Natural killer cell treated with Interleukin-12 subunit alpha and Interleukin-12 subunit beta and Interleukin-15 and Interleukin-18, amount 100 ng/mL, for 72 hours (primary cell): ENCODE measurements around the gene UBASH3A. TPM values are rescaled to one million over a fixed set of nuclear protein-coding genes. Genes with fewer than 3 reads are reported as not detected.
"Not testable (repeated sequence)": the region's sequence is repeated elsewhere in the genome, so short reads cannot be mapped to it uniquely, and the experiment has no call there.

Source experiments
- ATAC-seq, 2 donors: fragments of 150-1000 bp; cut with Tn5 transposase in 1 of 2; sonication (Bioruptor Pico), chemical (Tn5 transposase) in 1 of 2; 2 replicates each; pipeline ENCODE4 v1.10.0; 2021
- DNase-seq: peaks from one replicate; pipeline ENCODE4 v3.0.0; 2022; ENCODE audit warnings: low spot score
- H3K27ac Mint-ChIP-seq, 2 donors: 1 replicate in 1 of 2; 2 replicates in 1 of 2; pipeline ENCODE4 v1.8.0; 2022; ENCODE audit warnings: mixed read lengths in 2 of 2, mild to moderate bottlenecking in 1 of 2, moderate library complexity in 1 of 2
- H3K27me3 Mint-ChIP-seq, 2 donors: 1 replicate in 1 of 2; 2 replicates in 1 of 2; pipeline ENCODE4 v1.8.0; 2022; ENCODE audit warnings: mixed read lengths in 2 of 2
- H3K36me3 Mint-ChIP-seq: one replicate; pipeline ENCODE4 v1.8.0; 2022; ENCODE audit warnings: mixed read lengths
- H3K4me1 Mint-ChIP-seq, 2 donors: 1 replicate in 1 of 2; 2 replicates in 1 of 2; pipeline ENCODE4 v1.8.0; 2022; ENCODE audit warnings: low read depth in 2 of 2, mixed read lengths in 2 of 2, mild to moderate bottlenecking in 1 of 2
- H3K4me3 Mint-ChIP-seq: one replicate; pipeline ENCODE4 v1.8.0; 2022; ENCODE audit warnings: mixed read lengths
- H3K9me3 Mint-ChIP-seq: 2 replicates; pipeline ENCODE4 v1.8.0; 2022; ENCODE audit warnings: mixed read lengths
- total RNA-seq, 2 donors: library from RNA; stranded (reverse); gene quantifications; one replicate each; pipeline ENCODE4 v1.2.3, GENCODE V29; 2022

UBASH3A gene
- total RNA-seq, 2 donors from 2014 or later: 1.7 to 9.2 TPM

GRCh38 chr21:42461185-42461520 lies 57.5 kb downstream of the UBASH3A start:
- peaks cover 6 to 12% of the 10 kb centered on the region in 2 donors for H3K27me3 Mint-ChIP-seq
- H3K4me3 Mint-ChIP-seq: no peak overlapping the region
- no peaks in the 10 kb centered on the region for H3K9me3 Mint-ChIP-seq
- DNase-seq (no peak), ATAC-seq (no peak)
- H3K27ac Mint-ChIP-seq: no peak overlapping the region
- H3K36me3 Mint-ChIP-seq: no peaks in the 10 kb centered on the region
- H3K4me1 Mint-ChIP-seq: peaks cover 24 to 31% of the 10 kb centered on the region in 2 donors

- Mint-ChIP-seq H3K4me1 (peaks cover 28 to 36% of the 10 kb centered on the region in 2 donors), H3K4me3 (no peak overlapping the region), H3K9me3 (no peaks in the 10 kb centered on the region), H3K27ac (no peak overlapping the region), H3K27me3 (peaks cover 9 to 11% of the 10 kb centered on the region in 2 donors), H3K36me3 (no peaks in the 10 kb centered on the region)
- DNase-seq (peak; percentile 47), ATAC-seq (no peak)
Observed at GRCh38 chr21:42461881-42462877, 58.5 kb downstream of the UBASH3A start.

GRCh38 chr21:42463861-42464515 lies 60.3 kb downstream of the UBASH3A start:
- H3K4me1 Mint-ChIP-seq: peaks cover 33 to 42% of the 10 kb centered on the region in 2 donors
- ATAC-seq: peak; percentile 78 to 84

GRCh38 chr21:42465008-42465802 lies 61.5 kb downstream of the UBASH3A start:
- H3K4me1 Mint-ChIP-seq: peaks cover 33 to 42% of the 10 kb centered on the region in 2 donors
- H3K9me3 Mint-ChIP-seq: no peaks in the 10 kb centered on the region
- peak overlapping the region; percentile 21 to 58 for H3K27ac Mint-ChIP-seq
- DNase-seq (no peak), ATAC-seq (peak in 1 of 2 donors; percentile 40)
- peaks cover 13 to 18% of the 10 kb centered on the region in 2 donors for H3K27me3 Mint-ChIP-seq
- no peaks in the 10 kb centered on the region for H3K36me3 Mint-ChIP-seq
- peak overlapping the region; percentile 55 for H3K4me3 Mint-ChIP-seq

More at GRCh38 chr21:42463861-42464515, 60.3 kb downstream of the UBASH3A start:
- Mint-ChIP-seq H3K9me3 (no peaks in the 10 kb centered on the region), H3K27ac (peak overlapping the region; percentile 58 to 65), H3K4me3 (peak overlapping the region; percentile 59), H3K36me3 (no peaks in the 10 kb centered on the region), H3K27me3 (peaks cover 13 to 18% of the 10 kb centered on the region in 2 donors)
- peak; percentile 64 for DNase-seq

GRCh38 chr21:42465803-42466127 lies 62.1 kb downstream of the UBASH3A start:
- peak; percentile 18 for DNase-seq
- Mint-ChIP-seq H3K4me1 (peaks cover 33 to 42% of the 10 kb centered on the region in 2 donors), H3K27ac (no peak overlapping the region), H3K4me3 (peak overlapping the region; percentile 55), H3K36me3 (no peaks in the 10 kb centered on the region), H3K27me3 (peaks cover 13 to 18% of the 10 kb centered on the region in 2 donors), H3K9me3 (no peaks in the 10 kb centered on the region)
- no peak for ATAC-seq

GRCh38 chr21:42466700-42467099 lies 63.0 kb downstream of the UBASH3A start:
- H3K4me1 Mint-ChIP-seq: peaks cover 33 to 42% of the 10 kb centered on the region in 2 donors
- ATAC-seq: no peak

GRCh38 chr21:42467140-42467983 lies 63.7 kb downstream of the UBASH3A start:
- Mint-ChIP-seq H3K27me3 (peaks cover 10 to 12% of the 10 kb centered on the region in 2 donors), H3K9me3 (no peaks in the 10 kb centered on the region), H3K27ac (no peak overlapping the region), H3K4me3 (peak overlapping the region; percentile 1), H3K4me1 (peaks cover 33 to 42% of the 10 kb centered on the region in 2 donors), H3K36me3 (no peaks in the 10 kb centered on the region)
- peak; percentile 46 for ATAC-seq
- DNase-seq: peak; percentile 41

More at GRCh38 chr21:42466700-42467099, 63.0 kb downstream of the UBASH3A start:
- no peaks in the 10 kb centered on the region for H3K9me3 Mint-ChIP-seq
- peak; percentile 18 for DNase-seq
- H3K36me3 Mint-ChIP-seq: no peaks in the 10 kb centered on the region
- H3K4me3 Mint-ChIP-seq: peak overlapping the region; percentile 1
- peaks cover 10 to 12% of the 10 kb centered on the region in 2 donors for H3K27me3 Mint-ChIP-seq
- no peak overlapping the region for H3K27ac Mint-ChIP-seq

- no peak overlapping the region for H3K27ac Mint-ChIP-seq
- H3K4me1 Mint-ChIP-seq: peaks cover 30 to 35% of the 10 kb centered on the region in 2 donors
- H3K36me3 Mint-ChIP-seq: no peaks in the 10 kb centered on the region
Observed at GRCh38 chr21:42468491-42469131, 64.9 kb downstream of the UBASH3A start.

GRCh38 chr21:42469272-42469671 lies 65.6 kb downstream of the UBASH3A start:
- peak; percentile 16 for DNase-seq
- Mint-ChIP-seq H3K36me3 (no peaks in the 10 kb centered on the region), H3K27ac (no peak overlapping the region), H3K27me3 (peaks cover 14 to 16% of the 10 kb centered on the region in 2 donors), H3K4me1 (peaks cover 24 to 29% of the 10 kb centered on the region in 2 donors), H3K9me3 (no peaks in the 10 kb centered on the region), H3K4me3 (no peak overlapping the region)
- no peak for ATAC-seq

More at GRCh38 chr21:42468491-42469131, 64.9 kb downstream of the UBASH3A start:
- peaks cover 10 to 12% of the 10 kb centered on the region in 2 donors for H3K27me3 Mint-ChIP-seq
- H3K9me3 Mint-ChIP-seq: no peaks in the 10 kb centered on the region
- H3K4me3 Mint-ChIP-seq: no peak overlapping the region
- DNase-seq (no peak), ATAC-seq (no peak)

GRCh38 chr21:42469726-42470125 lies 66.0 kb downstream of the UBASH3A start:
- not testable (repeated sequence) for H3K36me3 Mint-ChIP-seq, H3K27ac Mint-ChIP-seq, DNase-seq, H3K4me3 Mint-ChIP-seq, H3K9me3 Mint-ChIP-seq, ATAC-seq
- H3K27me3 Mint-ChIP-seq: peaks cover 18 to 21% of the 10 kb centered on the region in 2 donors
- H3K4me1 Mint-ChIP-seq: peaks cover 22 to 29% of the 10 kb centered on the region in 2 donors

- DNase-seq (no peak), ATAC-seq (no peak)
- Mint-ChIP-seq H3K27ac (no peak overlapping the region), H3K4me3 (no peak overlapping the region), H3K36me3 (no peaks in the 10 kb centered on the region), H3K9me3 (no peaks in the 10 kb centered on the region), H3K4me1 (peaks cover 9 to 18% of the 10 kb centered on the region in 2 donors), H3K27me3 (peaks cover 15 to 24% of the 10 kb centered on the region in 2 donors)
Observed at GRCh38 chr21:42471206-42471605, 67.5 kb downstream of the UBASH3A start.

GRCh38 chr21:42471716-42472330 lies 68.1 kb downstream of the UBASH3A start:
- Mint-ChIP-seq H3K27ac (no peak overlapping the region), H3K4me1 (peaks cover 9 to 16% of the 10 kb centered on the region in 2 donors), H3K9me3 (no peaks in the 10 kb centered on the region), H3K36me3 (no peaks in the 10 kb centered on the region), H3K4me3 (no peak overlapping the region), H3K27me3 (peaks cover 15 to 22% of the 10 kb centered on the region in 2 donors)
- ATAC-seq (no peak), DNase-seq (peak; percentile 18)
